Effector memory CD4-positive, alpha-beta T cell (primary cell): ENCODE measurements around the gene CDH13.

ENCODE experiments used
- DNase-seq, 3 donors: peaks; one replicate each; pipeline ENCODE4 v3.0.0-alpha.2; 2020
- H3K27ac ChIP-seq: 2 replicates; pipeline ENCODE4 v1.7.0; 2013; ENCODE audit warnings: mild to moderate bottlenecking, low read length, moderate library complexity; ENCODE audit not compliant: insufficient read depth, poor library complexity, severe bottlenecking
- H3K27me3 ChIP-seq: replicated peaks from 2 replicates; pipeline ENCODE4 v1.7.0; 2013; ENCODE audit warnings: mild to moderate bottlenecking, low read length; ENCODE audit not compliant: insufficient read depth, control insufficient read depth, poor library complexity, severe bottlenecking
- H3K36me3 ChIP-seq: 2 replicates; pipeline ENCODE4 v1.7.0; 2013; ENCODE audit warnings: mild to moderate bottlenecking, low read length, moderate library complexity; ENCODE audit not compliant: control insufficient read depth, insufficient read depth
- H3K4me1 ChIP-seq: 2 replicates; pipeline ENCODE4 v1.7.0; 2013; ENCODE audit warnings: low read length, mild to moderate bottlenecking; ENCODE audit not compliant: control insufficient read depth, insufficient read depth, poor library complexity, severe bottlenecking
- H3K4me3 ChIP-seq: 2 replicates; pipeline ENCODE4 v1.7.0; 2013; ENCODE audit warnings: low read length, low read depth, mild to moderate bottlenecking; ENCODE audit not compliant: insufficient read depth, poor library complexity, severe bottlenecking
- H3K9me3 ChIP-seq: 2 replicates; pipeline ENCODE4 v1.7.0; 2013; ENCODE audit warnings: mild to moderate bottlenecking, low read length, moderate library complexity; ENCODE audit not compliant: control insufficient read depth

Gene CDH13

GRCh38 chr16:82625066-82625968 is 1.5 kb upstream of the CDH13 start:
- peaks cover 18% of the 10 kb centered on the region for H3K27me3 ChIP-seq
- H3K36me3 ChIP-seq: no peaks in the 10 kb centered on the region
- no peak overlapping the region for H3K4me3 ChIP-seq
- H3K9me3 ChIP-seq: no peaks in the 10 kb centered on the region
- H3K27ac ChIP-seq: no peak overlapping the region
- H3K4me1 ChIP-seq: peaks cover 10% of the 10 kb centered on the region
- no peak for DNase-seq

DNA sequence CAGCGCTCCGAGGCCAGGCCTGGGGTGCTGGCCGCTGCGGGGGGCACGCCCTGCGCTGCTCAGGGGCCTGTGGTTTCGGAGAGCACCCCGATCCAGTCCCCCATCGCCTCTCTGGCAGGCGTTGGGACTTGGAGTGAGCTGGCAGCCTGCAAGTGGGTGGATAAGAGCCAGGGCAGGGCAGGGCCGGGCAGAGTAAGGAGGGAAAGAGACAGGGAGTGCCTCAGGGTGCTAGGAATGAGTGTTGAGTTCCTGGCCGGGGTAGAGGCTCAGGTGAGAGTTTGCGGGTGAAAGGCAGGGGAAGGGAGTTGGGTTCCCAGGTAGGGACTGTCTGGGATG is 1.3 kb downstream of the CDH13 start:
- Histone ChIP-seq H3K9me3 (no peaks in the 10 kb centered on the region), H3K36me3 (no peaks in the 10 kb centered on the region), H3K27ac (no peak overlapping the region), H3K4me1 (peaks cover 10% of the 10 kb centered on the region), H3K4me3 (no peak overlapping the region), H3K27me3 (peaks cover 18% of the 10 kb centered on the region)
- no peak for DNase-seq

GRCh38 chr16:82628711-82629110 is 1.9 kb downstream of the CDH13 start:
- H3K9me3 ChIP-seq: no peaks in the 10 kb centered on the region
- H3K36me3 ChIP-seq: no peaks in the 10 kb centered on the region
- H3K4me1 ChIP-seq: peaks cover 10% of the 10 kb centered on the region
- DNase-seq: no peak
- H3K27ac ChIP-seq: no peak overlapping the region
- peaks cover 18% of the 10 kb centered on the region for H3K27me3 ChIP-seq
- no peak overlapping the region for H3K4me3 ChIP-seq

DNA sequence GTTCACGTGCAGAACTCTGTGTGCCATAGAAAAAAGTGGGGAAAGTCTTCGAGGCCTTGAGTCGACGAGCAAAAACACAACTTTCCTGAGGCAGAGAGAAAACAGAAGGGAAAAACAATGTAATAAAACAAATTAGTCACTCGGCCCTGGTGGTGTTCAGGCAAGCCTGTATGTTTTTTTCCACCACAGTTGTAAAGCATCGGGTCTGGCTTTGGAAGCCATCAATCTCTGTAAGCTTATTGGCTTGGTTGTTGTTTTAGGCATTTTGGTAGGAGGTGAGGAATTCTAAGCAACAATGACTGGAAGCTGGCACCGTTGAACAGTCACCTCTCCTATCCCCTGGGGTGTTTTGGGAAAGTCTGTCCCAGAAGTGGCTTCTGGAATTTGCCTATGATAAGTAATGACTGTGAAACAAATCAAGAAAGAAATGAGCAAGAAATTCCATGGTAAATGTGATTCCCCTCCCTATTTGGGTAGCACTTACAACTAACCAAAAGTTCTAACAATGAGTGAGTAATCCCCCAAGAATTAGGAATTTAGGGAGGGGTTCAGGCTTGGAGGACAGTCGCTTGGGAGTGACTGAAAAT is 2.8 kb downstream of the CDH13 start:
- DNase-seq: no peak
- Histone ChIP-seq H3K9me3 (no peaks in the 10 kb centered on the region), H3K36me3 (no peaks in the 10 kb centered on the region), H3K4me1 (peaks cover 10% of the 10 kb centered on the region), H3K27me3 (peaks cover 18% of the 10 kb centered on the region), H3K27ac (no peak overlapping the region), H3K4me3 (no peak overlapping the region)

DNA sequence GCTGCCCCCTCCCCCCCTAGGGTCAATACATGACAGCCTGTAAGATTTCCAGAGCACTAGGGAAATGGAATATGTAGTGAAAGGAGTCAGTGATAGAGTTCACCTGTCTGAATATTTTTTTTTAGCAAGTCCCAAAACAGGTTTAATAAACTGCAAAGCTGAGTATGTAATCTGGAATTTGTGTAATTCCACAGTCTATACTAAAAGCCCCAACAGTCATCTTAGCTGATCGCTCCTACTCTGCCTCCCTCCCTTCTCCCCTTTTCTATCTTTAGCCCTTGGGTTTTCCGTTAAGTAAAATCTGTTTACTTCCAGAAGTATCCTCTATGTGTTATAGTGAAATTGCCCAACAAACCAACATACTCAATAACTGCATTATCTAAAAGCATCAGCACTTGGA is 3.5 kb downstream of the CDH13 start:
- Histone ChIP-seq H3K36me3 (no peaks in the 10 kb centered on the region), H3K4me3 (no peak overlapping the region), H3K27me3 (peaks cover 18% of the 10 kb centered on the region), H3K9me3 (no peaks in the 10 kb centered on the region), H3K27ac (no peak overlapping the region), H3K4me1 (peaks cover 10% of the 10 kb centered on the region)
- no peak for DNase-seq

DNA sequence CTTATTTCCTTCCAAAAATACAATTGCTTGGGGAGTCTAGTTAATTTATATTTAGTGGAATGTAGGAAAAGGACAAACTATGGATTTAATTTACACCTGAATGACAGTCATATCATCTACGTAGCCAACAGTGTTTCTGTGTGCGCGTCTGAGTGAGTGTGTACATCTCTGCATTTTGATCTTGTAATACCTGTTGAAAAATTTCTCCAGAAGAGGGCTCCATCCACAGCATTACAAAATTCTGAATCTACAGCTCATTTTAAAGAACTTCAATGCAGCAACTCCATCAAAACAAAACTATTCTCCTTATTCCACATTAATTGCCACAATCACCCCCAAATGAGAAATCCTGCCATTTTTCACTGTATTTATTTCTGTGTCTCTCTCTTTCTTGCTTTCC is 3.9 kb downstream of the CDH13 start:
- no peak for DNase-seq
- no peak overlapping the region for H3K27ac ChIP-seq
- peaks cover 18% of the 10 kb centered on the region for H3K27me3 ChIP-seq
- no peaks in the 10 kb centered on the region for H3K9me3 ChIP-seq
- H3K36me3 ChIP-seq: no peaks in the 10 kb centered on the region
- H3K4me3 ChIP-seq: no peak overlapping the region
- peaks cover 10% of the 10 kb centered on the region for H3K4me1 ChIP-seq

- DNase-seq: no peak
- no peaks in the 10 kb centered on the region for H3K9me3 ChIP-seq
- H3K27me3 ChIP-seq: peaks cover 7% of the 10 kb centered on the region
- no peak overlapping the region for H3K27ac ChIP-seq
- no peaks in the 10 kb centered on the region for H3K36me3 ChIP-seq
- no peak overlapping the region for H3K4me3 ChIP-seq
- peaks cover 7% of the 10 kb centered on the region for H3K4me1 ChIP-seq
Observed at GRCh38 chr16:82631701-82632685, 5.2 kb downstream of the CDH13 start.

- H3K36me3 ChIP-seq: no peaks in the 10 kb centered on the region
- no peak overlapping the region for H3K4me3 ChIP-seq
- no peak overlapping the region for H3K27ac ChIP-seq
- peaks cover 2% of the 10 kb centered on the region for H3K27me3 ChIP-seq
- H3K9me3 ChIP-seq: no peaks in the 10 kb centered on the region
- no peaks in the 10 kb centered on the region for H3K4me1 ChIP-seq
- DNase-seq: no peak
Observed at GRCh38 chr16:82633964-82634600, 7.3 kb downstream of the CDH13 start.

GRCh38 chr16:82634955-82635610 is 8.3 kb downstream of the CDH13 start:
- no peaks in the 10 kb centered on the region for H3K9me3 ChIP-seq
- no peak for DNase-seq
- H3K36me3 ChIP-seq: no peaks in the 10 kb centered on the region
- H3K27me3 ChIP-seq: no peaks in the 10 kb centered on the region
- H3K4me1 ChIP-seq: no peaks in the 10 kb centered on the region
- no peak overlapping the region for H3K27ac ChIP-seq
- no peak overlapping the region for H3K4me3 ChIP-seq
